Stimulated activated CD8-positive, alpha-beta memory T cell treated with anti-CD3 and anti-CD28 coated beads, Interleukin-12 subunit alpha, Interleukin-12 subunit beta, amount 100 ng/mL, for 24 hours (primary cell): ENCODE measurements around the gene IGF1.
"Not testable (repeated sequence)": the region's sequence is repeated elsewhere in the genome, so short reads cannot be mapped to it uniquely, and the experiment has no call there.

Source experiments
- DNase-seq: peaks from one replicate; pipeline ENCODE4 v3.0.0-alpha.2; 2020; ENCODE audit errors: extremely low read depth

IGF1 gene

GRCh38 chr12:102385343-102385742 lies 95.0 kb downstream of the IGF1 start:
- no peak for DNase-seq

- no peak for DNase-seq
These were observed 100.8 kb downstream of the IGF1 start for GRCh38 chr12:102379346-102380162.

- no peak for DNase-seq
These were observed 103.6 kb downstream of the IGF1 start for GRCh38 chr12:102376781-102377180.

- no peak for DNase-seq
These were observed 104.1 kb downstream of the IGF1 start for GRCh38 chr12:102376181-102376747.

- no peak for DNase-seq
These were observed 106.2 kb downstream of the IGF1 start for GRCh38 chr12:102374190-102374589.

- DNase-seq = no peak
These were observed 108.3 kb downstream of the IGF1 start for GRCh38 chr12:102372087-102372486.

- DNase-seq = no peak
These were observed 109.2 kb downstream of the IGF1 start for GRCh38 chr12:102371165-102371564.

GRCh38 chr12:102369876-102370275 lies 110.5 kb downstream of the IGF1 start:
- no peak for DNase-seq

GRCh38 chr12:102365365-102365764 lies 115.0 kb downstream of the IGF1 start:
- no peak for DNase-seq

- DNase-seq = no peak
These were observed 115.7 kb downstream of the IGF1 start for GRCh38 chr12:102364709-102365108.

- no peak for DNase-seq
These were observed 123.7 kb downstream of the IGF1 start for GRCh38 chr12:102356690-102357089.

- not testable (repeated sequence) for DNase-seq
These were observed 126.1 kb downstream of the IGF1 start for GRCh38 chr12:102354281-102354680.

- no peak for DNase-seq
These were observed 129.0 kb downstream of the IGF1 start for GRCh38 chr12:102351322-102351721.

GRCh38 chr12:102350070-102350469 lies 130.3 kb downstream of the IGF1 start:
- no peak for DNase-seq

- DNase-seq = no peak
These were observed 131.3 kb downstream of the IGF1 start for GRCh38 chr12:102349079-102349478.

- DNase-seq = no peak
These were observed 132.6 kb downstream of the IGF1 start for GRCh38 chr12:102347811-102348210.
